CD1c-positive myeloid dendritic cell (primary cell): ENCODE results near the gene TBC1D22A.

ENCODE experiments used
- DNase-seq: peaks from one replicate; pipeline ENCODE4 v3.0.0-alpha.2; 2016; ENCODE audit errors: extremely low spot score

TBC1D22A gene

DNA sequence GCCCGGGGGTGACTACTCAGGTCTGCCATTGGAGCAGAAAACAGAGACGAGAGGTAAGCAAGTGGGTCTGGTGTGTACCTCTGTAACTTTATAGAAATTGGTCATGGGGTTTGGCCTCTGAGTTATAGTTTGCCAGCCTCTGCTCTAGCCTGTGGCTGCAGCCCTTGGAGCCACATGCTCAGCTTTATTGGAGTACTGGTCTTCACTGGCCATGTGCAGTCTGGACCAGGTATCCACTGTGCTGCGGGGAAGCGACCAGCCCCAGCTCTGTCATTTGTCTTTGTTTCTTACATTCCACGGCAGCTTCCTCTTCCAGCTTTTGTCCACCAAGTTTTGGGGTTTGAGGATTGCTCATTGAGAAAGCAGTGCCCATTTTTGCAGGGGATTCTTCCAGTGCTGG, 453.4 kb downstream of the TBC1D22A start:
- no peak for DNase-seq

DNA sequence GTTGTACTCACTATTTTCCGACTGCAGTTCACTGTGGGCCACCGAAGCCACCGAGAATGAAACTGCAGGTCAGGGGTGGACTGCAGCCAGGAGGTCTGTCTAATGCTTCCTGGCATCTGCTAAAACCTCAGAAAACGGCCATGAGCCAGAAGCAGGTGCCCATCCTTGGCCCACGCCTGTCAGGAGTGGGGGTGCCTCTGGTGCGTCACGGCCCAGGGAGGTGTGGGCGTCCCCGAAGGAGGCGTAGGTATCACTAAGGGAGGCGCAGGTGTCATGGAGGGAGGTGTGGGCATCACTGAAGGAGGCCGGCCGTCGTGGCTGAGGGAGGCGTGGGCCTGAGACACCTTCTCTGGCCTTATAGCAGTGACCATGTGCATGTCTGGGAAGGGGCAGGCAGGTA, 456.2 kb downstream of the TBC1D22A start:
- no peak for DNase-seq

DNA sequence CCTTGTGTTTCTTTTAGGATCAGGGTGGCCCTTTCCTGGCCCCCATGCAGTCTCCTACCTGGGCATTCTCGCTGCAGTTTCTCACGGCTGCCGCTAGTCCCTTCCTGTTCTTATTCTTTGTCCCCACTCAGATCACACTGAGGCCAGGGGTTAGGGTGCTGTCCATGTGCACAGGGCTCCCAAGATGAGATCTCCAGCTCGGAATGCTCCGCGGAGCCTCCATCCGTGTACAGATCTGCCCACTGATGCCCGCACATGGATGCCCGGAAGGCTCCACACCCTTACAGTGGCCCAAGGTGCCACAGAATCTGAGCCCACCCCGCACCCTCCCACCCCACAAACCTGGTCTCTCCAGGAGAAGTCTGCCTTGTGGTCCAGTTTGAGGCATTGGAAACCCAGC, 457.3 kb downstream of the TBC1D22A start:
- no peak for DNase-seq

DNA sequence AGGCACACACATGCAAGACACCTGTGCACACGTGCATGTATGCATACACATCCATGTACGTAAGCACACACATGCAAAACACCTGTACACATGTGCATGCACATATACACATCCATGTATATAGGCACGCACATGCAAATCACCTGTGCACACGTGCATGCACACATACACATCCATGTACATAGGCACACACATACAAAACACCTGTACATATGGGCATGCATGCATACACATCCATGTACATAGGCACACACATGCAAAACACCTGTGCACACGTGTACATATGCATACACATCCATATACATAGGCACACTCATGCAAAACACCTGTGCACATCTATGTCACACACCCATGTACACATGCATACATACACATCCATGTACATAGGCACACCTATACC, 458.3 kb downstream of the TBC1D22A start:
- DNase-seq: no peak

DNA sequence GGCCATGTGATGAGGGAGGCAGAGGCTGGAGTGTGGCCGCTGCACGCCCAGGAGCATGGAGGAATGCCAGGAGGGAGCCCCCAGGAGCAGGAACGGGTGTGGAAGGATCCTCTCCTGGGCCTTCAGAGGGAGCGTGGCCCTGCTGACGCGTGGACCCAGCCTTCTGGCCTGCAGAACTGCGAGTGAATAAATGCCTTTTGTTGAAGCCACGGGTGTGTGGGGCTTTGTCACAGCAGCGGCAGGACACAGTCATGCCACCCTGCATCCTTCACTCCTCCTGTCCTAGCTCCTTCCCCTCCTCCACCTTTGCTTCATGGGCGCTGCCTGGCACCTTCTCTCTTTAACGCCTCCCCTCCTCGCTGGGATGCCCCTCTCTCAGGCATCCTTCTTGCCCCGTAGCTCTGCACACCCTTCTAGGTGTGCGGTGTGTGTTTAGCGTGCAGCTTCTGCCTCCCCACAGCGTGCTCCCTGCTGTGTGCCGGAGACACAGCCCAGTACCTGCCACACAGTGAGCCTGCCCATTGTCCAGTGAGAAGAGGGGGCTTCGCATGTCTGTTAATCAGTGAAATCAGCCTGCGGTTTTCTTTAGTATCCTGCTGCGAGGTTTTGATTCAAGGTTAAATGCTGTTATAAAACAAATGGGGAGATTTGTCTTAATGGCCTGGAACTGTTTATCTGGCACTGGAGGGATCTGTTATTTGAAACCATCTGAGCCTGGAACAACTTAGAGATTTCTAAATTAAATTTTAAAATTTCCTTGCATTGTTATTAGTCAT, 459.6 kb downstream of the TBC1D22A start:
- no peak for DNase-seq
